Measurements from ENCODE around the gene LUM. TPM values are rescaled to one million over a fixed set of nuclear protein-coding genes. Genes with fewer than 3 reads are reported as not detected.

LUM gene
- total and polyA plus RNA-seq, 2 experiments from 2014 or later: 0.27 TPM; not detected in 1

GRCh38 chr12:91126516-91126915 lies 15.2 kb upstream of the LUM start (continued):
- TF ChIP-seq, protein P1, sequence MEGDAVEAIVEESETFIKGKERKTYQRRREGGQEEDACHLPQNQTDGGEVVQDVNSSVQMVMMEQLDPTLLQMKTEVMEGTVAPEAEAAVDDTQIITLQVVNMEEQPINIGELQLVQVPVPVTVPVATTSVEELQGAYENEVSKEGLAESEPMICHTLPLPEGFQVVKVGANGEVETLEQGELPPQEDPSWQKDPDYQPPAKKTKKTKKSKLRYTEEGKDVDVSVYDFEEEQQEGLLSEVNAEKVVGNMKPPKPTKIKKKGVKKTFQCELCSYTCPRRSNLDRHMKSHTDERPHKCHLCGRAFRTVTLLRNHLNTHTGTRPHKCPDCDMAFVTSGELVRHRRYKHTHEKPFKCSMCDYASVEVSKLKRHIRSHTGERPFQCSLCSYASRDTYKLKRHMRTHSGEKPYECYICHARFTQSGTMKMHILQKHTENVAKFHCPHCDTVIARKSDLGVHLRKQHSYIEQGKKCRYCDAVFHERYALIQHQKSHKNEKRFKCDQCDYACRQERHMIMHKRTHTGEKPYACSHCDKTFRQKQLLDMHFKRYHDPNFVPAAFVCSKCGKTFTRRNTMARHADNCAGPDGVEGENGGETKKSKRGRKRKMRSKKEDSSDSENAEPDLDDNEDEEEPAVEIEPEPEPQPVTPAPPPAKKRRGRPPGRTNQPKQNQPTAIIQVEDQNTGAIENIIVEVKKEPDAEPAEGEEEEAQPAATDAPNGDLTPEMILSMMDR (conservative IDR thresholded peaks at IDR 0.05; ENCODE audit: low read depth in 2 of 2): no peak
- TF ChIP-seq JUNB (IDR thresholded peaks at IDR 0.05; ENCODE audit: unreplicated experiment) (no peak), NANOG (IDR thresholded peaks at IDR 0.05; ENCODE audit: borderline replicate concordance) (no peak), EZH2 (IDR thresholded peaks at IDR 0.05; ENCODE audit: low read depth, unreplicated experiment) (no peak)
- TF ChIP-seq, protein P2, sequence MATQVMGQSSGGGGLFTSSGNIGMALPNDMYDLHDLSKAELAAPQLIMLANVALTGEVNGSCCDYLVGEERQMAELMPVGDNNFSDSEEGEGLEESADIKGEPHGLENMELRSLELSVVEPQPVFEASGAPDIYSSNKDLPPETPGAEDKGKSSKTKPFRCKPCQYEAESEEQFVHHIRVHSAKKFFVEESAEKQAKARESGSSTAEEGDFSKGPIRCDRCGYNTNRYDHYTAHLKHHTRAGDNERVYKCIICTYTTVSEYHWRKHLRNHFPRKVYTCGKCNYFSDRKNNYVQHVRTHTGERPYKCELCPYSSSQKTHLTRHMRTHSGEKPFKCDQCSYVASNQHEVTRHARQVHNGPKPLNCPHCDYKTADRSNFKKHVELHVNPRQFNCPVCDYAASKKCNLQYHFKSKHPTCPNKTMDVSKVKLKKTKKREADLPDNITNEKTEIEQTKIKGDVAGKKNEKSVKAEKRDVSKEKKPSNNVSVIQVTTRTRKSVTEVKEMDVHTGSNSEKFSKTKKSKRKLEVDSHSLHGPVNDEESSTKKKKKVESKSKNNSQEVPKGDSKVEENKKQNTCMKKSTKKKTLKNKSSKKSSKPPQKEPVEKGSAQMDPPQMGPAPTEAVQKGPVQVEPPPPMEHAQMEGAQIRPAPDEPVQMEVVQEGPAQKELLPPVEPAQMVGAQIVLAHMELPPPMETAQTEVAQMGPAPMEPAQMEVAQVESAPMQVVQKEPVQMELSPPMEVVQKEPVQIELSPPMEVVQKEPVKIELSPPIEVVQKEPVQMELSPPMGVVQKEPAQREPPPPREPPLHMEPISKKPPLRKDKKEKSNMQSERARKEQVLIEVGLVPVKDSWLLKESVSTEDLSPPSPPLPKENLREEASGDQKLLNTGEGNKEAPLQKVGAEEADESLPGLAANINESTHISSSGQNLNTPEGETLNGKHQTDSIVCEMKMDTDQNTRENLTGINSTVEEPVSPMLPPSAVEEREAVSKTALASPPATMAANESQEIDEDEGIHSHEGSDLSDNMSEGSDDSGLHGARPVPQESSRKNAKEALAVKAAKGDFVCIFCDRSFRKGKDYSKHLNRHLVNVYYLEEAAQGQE (IDR thresholded peaks at IDR 0.05; ENCODE audit: unreplicated experiment): no peak

- H3F3A ChIP-seq (replicated peaks; ENCODE audit: low read depth): no peaks in the 10 kb centered on the region
- peaks cover 1% of the 10 kb centered on the region for H3K27me3 Mint-ChIP-seq (ENCODE audit: insufficient read depth, low read depth, poor library complexity)
- no peak overlapping the region for H2AFZ ChIP-seq
- no peaks in the 10 kb centered on the region for H3K4me1 Mint-ChIP-seq
- no peaks in the 10 kb centered on the region for H3K4me1 ChIP-seq (ENCODE audit: insufficient read depth)
- no peaks in the 10 kb centered on the region for H3K36me3 Mint-ChIP-seq (ENCODE audit: low read depth)
- ATAC-seq (no peak), DNase-seq (ENCODE audit: low spot score) (no peak)
- no peaks in the 10 kb centered on the region for H3K27me3 ChIP-seq (ENCODE audit: insufficient read depth)
- H3K4me3 Mint-ChIP-seq: no peak overlapping the region
- H3K36me3 ChIP-seq (ENCODE audit: insufficient read depth): no peaks in the 10 kb centered on the region
- no peak overlapping the region for H3K27ac Mint-ChIP-seq
- no peaks in the 10 kb centered on the region for H4K20me1 ChIP-seq (replicated peaks; ENCODE audit: insufficient read depth)
- no peaks in the 10 kb centered on the region; the same call in 1 of the 2 replicates for H3K9me2 ChIP-seq (ENCODE audit: insufficient read depth)
- no peaks in the 10 kb centered on the region for H3K79me2 ChIP-seq (replicated peaks; ENCODE audit: insufficient read depth)
- H3K9me3 Mint-ChIP-seq: no peaks in the 10 kb centered on the region
- H3K4me2 ChIP-seq: no peak overlapping the region
- no peak overlapping the region for H3K27ac ChIP-seq (ENCODE audit: low read depth)
- no peak overlapping the region for H3K4me3 ChIP-seq
- TF ChIP-seq, protein P3, sequence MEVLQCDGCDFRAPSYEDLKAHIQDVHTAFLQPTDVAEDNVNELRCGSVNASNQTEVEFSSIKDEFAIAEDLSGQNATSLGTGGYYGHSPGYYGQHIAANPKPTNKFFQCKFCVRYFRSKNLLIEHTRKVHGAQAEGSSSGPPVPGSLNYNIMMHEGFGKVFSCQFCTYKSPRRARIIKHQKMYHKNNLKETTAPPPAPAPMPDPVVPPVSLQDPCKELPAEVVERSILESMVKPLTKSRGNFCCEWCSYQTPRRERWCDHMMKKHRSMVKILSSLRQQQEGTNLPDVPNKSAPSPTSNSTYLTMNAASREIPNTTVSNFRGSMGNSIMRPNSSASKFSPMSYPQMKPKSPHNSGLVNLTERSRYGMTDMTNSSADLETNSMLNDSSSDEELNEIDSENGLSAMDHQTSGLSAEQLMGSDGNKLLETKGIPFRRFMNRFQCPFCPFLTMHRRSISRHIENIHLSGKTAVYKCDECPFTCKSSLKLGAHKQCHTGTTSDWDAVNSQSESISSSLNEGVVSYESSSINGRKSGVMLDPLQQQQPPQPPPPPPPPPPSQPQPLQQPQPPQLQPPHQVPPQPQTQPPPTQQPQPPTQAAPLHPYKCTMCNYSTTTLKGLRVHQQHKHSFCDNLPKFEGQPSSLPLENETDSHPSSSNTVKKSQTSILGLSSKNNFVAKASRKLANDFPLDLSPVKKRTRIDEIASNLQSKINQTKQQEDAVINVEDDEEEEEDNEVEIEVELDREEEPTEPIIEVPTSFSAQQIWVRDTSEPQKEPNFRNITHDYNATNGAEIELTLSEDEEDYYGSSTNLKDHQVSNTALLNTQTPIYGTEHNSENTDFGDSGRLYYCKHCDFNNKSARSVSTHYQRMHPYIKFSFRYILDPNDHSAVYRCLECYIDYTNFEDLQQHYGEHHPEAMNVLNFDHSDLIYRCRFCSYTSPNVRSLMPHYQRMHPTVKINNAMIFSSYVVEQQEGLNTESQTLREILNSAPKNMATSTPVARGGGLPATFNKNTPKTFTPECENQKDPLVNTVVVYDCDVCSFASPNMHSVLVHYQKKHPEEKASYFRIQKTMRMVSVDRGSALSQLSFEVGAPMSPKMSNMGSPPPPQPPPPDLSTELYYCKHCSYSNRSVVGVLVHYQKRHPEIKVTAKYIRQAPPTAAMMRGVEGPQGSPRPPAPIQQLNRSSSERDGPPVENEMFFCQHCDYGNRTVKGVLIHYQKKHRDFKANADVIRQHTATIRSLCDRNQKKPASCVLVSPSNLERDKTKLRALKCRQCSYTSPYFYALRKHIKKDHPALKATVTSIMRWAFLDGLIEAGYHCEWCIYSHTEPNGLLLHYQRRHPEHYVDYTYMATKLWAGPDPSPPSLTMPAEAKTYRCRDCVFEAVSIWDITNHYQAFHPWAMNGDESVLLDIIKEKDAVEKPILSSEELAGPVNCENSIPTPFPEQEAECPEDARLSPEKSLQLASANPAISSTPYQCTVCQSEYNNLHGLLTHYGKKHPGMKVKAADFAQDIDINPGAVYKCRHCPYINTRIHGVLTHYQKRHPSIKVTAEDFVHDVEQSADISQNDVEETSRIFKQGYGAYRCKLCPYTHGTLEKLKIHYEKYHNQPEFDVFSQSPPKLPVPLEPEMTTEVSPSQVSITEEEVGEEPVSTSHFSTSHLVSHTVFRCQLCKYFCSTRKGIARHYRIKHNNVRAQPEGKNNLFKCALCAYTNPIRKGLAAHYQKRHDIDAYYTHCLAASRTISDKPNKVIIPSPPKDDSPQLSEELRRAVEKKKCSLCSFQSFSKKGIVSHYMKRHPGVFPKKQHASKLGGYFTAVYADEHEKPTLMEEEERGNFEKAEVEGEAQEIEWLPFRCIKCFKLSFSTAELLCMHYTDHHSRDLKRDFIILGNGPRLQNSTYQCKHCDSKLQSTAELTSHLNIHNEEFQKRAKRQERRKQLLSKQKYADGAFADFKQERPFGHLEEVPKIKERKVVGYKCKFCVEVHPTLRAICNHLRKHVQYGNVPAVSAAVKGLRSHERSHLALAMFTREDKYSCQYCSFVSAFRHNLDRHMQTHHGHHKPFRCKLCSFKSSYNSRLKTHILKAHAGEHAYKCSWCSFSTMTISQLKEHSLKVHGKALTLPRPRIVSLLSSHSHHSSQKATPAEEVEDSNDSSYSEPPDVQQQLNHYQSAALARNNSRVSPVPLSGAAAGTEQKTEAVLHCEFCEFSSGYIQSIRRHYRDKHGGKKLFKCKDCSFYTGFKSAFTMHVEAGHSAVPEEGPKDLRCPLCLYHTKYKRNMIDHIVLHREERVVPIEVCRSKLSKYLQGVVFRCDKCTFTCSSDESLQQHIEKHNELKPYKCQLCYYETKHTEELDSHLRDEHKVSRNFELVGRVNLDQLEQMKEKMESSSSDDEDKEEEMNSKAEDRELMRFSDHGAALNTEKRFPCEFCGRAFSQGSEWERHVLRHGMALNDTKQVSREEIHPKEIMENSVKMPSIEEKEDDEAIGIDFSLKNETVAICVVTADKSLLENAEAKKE (CRISPR knock-in tag; IDR thresholded peaks at IDR 0.05): no peak
- no peak for TF ChIP-seq POLR2AphosphoS5 (IDR thresholded peaks at IDR 0.05; ENCODE audit: low read depth)
- TF ChIP-seq ZNF114 (CRISPR knock-in tag; IDR thresholded peaks at IDR 0.05): no peak
- TF ChIP-seq ZNF331 (CRISPR knock-in tag; IDR thresholded peaks at IDR 0.05; ENCODE audit: low read depth): no peak
- TF ChIP-seq NANOG (IDR thresholded peaks at IDR 0.05; ENCODE audit: borderline replicate concordance): no peak
- TF ChIP-seq ETS1 (IDR thresholded peaks at IDR 0.05): no peak
- TF ChIP-seq CREB1 (CRISPR knock-in tag; IDR thresholded peaks at IDR 0.05; ENCODE audit: low read depth): no peak
- no peak for TF ChIP-seq JUNB (IDR thresholded peaks at IDR 0.05; ENCODE audit: unreplicated experiment)
Measured at GRCh38 chr12:91123236-91123916, 12.1 kb upstream of the LUM start.

All from GM23338 (cell line).